Stimulated activated CD8-positive, alpha-beta memory T cell treated with anti-CD3 and anti-CD28 coated beads, Interleukin-4, amount 100 ng/mL, for 24 hours (primary cell): ENCODE results near the gene IGSF3.

Source experiments
- DNase-seq: peaks from one replicate; pipeline ENCODE4 v3.0.0-alpha.2; 2020; ENCODE audit warnings: low read depth

Gene IGSF3

DNA sequence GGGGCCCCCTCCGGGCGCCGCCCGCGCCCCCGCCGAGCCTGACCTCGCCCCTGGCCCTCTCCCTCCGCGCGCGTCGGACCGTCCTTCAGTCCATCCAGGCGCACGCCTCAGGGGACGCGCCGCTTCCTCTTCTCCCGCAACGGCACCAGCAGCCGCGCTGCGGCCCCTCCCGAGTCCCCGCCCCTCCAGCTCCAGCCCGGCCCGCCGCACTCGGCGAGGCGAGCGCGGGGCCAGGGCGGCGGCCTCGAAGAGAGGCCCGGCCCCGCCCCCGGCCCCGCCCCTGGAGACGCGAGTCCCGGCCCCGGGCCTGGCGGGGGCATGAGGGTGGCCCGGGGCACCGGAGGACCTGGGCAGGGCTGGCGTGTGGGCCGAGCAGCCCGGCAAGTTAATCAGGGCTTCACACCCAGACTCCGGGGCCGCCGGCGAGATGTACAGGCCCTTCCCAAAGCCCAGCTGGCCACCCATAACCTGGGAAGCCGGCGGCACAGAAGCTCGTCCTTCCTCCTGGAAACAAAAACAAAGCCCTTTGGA is at the start of gene IGSF3:
Gene IGSF3, minus strand, starts transcription at position 159 of the 531 bp plus-strand sequence. CDS start 1,407 bp downstream, outside the sequence.
- peak; percentile 33 for DNase-seq

- DNase-seq: no peak
Observed at GRCh38 chr1:116717318-116717717, 49.8 kb upstream of the IGSF3 start.

DNA sequence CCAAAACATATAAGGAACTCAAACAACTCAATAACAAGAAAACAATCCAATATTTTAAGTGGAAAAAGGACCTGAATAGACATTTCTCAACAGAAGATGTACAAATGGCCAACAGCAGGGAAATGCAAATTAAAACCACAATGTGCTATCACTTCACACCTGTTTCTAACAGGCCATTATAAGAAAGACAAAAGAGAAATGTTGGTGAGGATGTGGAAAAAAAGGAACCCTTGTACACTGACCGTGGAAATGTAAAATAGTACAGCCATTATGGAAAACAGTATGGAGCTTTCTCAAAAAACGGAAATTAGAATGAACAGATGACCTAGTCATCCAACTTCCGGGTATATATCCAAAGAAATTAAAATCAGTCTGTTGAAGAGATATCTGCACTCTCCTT is 48.9 kb upstream of the IGSF3 start:
- DNase-seq: no peak

DNA sequence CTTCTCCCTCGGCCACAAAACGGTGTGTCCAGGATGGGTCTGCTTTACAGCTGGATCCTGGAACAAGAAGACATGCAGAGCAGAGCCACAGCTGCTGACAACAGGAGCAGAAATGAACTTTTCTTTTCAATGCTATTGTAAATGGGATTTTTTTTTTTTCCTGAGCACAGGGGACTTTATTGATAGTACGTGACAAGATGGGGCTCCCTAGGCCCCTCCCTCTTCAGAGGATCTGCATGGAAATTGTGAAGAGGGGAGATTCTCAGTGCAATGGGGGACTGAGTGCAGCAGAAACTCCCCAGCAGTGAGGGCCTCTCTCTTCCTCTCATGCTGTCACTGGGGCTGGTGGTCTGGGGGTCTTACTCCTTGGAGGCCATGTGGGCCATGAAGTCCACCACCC is 45.9 kb upstream of the IGSF3 start:
- no peak for DNase-seq

- DNase-seq: no peak
Observed at GRCh38 chr1:116712510-116712909, 45.0 kb upstream of the IGSF3 start.

- DNase-seq: no peak
Observed at GRCh38 chr1:116711263-116711840, 43.8 kb upstream of the IGSF3 start.

DNA sequence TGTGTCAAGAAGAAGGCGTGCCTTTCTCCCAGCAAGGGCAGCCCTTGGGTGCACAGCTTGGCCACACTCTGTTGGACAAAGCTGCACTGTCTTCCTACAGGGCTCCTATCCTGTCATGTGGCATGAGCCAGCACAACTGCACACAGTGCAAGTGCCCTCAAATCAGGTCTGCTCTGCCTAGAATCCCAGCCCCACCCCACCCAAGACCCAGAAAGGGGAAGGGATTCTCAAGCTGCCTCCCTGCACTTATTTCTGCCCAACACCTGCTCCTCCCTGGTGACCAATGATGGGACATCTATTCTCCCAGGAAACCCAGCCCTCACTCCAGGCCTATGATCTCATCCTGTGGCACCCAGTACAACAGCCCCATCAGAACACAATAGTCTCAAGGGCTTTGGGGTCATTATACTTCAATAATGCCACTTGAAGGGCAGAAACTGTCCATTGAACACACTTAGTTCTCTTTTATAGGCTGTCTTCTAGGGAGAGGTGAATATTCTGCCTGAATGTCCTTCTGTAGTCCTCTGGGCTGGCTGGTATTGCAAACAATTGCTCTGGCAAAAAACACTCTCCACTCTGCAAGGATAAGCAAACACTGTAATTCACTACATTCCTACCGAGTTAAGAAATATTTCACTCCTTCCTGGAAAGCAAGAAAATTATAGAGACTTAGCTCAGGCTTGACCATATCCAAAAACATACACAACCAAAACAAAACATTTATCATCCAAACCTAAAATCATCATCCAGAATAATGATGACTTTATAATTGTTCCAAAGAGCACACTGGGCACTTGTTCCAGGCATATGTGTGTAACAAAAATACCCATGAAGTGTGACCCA is 43.1 kb upstream of the IGSF3 start:
- no peak for DNase-seq

GRCh38 chr1:116709666-116710167 is 42.2 kb upstream of the IGSF3 start:
- DNase-seq: no peak

DNA sequence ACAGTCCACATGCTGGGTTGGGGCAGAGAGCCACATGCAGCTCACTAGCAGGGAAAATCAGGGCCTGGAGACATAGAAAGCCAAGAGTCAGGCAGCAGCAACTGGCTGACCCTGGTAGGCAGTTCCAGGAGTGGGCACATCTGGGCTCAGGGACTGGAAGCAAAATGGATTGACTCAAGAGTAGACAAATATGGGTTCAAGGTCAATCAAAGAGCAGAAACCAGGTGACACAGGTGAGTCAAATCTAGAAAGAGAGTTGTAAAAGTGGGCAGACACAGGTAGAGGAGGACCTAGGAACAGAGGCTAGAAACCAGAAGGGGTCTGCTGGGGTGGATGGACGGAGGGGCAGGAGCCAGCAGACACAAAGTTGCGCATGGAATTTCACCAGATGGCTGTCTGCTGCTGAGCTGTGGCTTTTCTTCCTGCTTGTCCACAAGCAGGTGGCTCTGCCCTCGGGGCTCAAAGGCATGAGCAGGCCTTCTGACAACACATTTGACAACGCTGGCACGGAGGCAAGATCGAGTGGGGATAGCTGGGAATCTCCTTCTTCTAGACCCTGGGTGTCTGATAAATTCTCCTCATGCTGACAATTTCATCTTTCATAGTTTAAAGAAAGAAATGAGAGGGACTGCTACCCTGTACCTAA is 40.8 kb upstream of the IGSF3 start:
- no peak for DNase-seq

GRCh38 chr1:116706841-116707240 is 39.3 kb upstream of the IGSF3 start:
- DNase-seq: no peak

DNA sequence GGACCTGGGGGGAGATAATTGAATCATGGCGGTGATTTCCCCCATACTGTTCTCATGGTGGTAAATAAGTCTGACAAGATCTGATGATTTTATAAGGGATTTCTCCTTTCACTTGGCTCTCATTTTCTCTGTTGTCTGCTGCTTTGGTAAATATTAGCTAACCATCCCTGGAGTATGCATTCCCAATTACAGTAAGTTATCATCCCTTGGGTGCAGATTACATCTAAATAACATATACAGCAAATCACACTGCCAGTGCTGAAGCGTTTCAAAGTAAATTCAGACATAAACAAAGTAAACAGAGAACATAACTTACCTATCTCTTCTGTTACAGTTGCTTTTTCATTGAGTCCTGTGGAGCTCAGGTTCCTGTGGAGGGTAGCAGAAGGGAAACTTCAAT is 38.6 kb upstream of the IGSF3 start:
- no peak for DNase-seq

- no peak for DNase-seq
Observed at GRCh38 chr1:116704278-116704677, 36.7 kb upstream of the IGSF3 start.

DNA sequence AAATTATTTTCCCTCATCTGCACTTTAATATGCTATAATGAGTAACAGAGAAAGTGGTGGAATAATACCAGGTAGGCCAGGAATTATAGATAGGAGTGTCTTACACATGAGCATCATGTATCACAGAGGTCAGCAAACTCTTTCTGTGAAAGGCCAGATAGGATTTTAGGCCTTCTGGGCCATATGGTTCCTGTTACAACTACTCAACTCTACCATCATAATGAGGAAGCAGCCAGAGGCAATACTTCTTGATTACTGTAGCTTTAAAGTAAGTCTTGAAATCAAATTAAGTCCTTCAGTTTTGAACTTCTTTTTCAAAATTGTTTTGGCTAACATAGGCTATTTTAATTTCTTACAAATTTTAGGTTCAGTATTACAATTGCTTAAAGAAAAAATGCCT is 32.1 kb upstream of the IGSF3 start:
- DNase-seq: no peak

DNA sequence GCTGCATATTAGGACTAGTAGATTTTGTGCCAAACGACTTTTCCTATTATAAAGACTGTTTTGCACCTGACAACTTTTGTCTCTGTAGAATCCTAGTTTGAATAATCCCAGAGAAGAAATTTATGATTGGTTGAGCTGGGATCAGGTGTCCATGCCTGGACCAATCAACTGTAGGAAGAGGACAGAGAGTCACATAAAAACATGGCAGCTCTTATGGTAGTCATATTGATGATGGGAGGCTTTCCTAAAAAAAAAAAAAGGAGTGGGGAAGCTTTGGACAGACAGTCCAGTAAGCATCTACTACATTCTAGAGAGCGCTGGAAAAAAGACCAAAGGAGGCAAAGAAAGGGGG is 30.7 kb upstream of the IGSF3 start:
- no peak for DNase-seq

DNA sequence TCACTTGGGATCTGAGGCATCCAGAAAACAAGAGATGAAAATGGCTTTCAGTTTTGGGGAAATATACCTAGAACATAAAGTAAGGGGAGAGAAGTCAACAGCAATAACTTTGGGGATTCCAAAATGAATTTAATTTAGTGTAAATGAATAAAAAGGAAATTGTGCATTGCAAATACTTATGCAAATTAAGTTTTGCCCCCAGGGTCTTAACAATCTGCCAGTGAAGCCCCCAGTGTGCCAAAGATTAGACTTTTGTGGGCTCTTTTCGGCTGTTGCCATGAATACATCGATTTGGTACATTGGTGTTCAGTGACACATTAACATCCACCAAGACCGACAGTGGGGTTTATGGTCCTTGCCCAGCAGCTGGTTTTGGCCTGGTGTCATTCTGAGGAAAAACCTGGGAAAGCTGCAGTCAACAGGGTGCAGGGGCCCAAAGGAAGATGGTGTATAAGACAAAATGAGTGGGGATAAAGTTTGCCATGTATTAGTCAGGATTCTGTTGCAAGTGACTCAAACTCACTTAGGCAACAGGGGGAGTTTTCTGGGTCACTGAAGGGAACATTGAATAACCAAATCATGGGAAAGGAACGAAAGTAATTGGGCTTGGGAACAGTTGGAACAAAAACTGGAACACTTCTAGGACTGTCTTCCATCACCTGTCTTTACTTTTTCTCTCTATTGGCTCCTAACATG is 30.2 kb upstream of the IGSF3 start:
- DNase-seq: no peak

DNA sequence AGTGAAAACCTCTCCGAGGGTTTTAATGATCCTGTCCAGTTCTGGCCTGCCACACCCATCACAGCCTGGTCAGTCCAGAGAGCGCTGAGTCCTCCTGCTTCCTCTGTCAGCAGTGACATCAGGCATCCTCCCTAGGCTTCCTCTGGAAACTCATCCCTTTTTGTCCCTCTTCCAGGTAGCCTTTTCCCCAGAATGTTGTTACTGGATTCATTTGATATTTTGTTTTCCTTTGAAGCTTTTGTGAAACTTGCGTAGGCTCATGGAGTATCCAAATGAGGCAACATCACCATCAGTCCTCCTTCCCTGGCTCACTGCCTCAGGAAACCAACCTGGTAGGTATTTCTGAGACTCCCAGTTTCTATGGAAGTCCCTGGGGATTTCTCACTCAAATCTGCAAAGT is 27.0 kb upstream of the IGSF3 start:
- no peak for DNase-seq

- no peak for DNase-seq
Observed at GRCh38 chr1:116693759-116694480, 26.4 kb upstream of the IGSF3 start.

- no peak for DNase-seq
Observed at GRCh38 chr1:116692879-116693278, 25.3 kb upstream of the IGSF3 start.

DNA sequence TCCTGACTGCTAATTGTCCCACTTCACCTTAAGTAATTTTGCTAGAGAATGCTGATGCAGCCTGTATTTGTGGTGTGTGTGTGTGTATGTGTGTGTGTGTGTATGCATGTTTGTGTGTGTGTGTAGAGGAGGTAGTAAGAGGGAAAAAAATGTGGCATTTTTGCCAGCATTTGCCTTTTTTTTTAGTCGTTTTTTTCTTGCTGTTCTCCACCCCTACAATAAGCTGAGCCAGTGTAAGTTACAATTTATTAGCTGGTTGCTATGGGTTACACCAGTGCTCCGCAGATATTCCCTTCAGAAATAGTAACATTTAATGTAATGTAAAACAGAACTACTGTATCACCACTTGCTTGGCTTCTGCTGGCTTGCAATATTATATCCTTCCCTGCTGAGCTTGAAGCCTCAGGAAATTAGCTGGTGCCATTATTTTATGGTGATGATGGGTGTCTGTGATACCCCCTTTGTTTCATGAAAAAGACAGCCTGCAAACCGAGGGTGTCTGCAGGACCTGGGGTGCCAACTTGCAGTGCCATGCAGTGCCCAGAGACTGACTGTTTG is 23.4 kb upstream of the IGSF3 start:
- no peak for DNase-seq

- no peak for DNase-seq
Observed at GRCh38 chr1:116690396-116690848, 22.9 kb upstream of the IGSF3 start.

GRCh38 chr1:116686723-116687352 is 19.3 kb upstream of the IGSF3 start:
- DNase-seq: no peak
